ENCODE data around the gene CLN5. TPM values are rescaled to one million over a fixed set of nuclear protein-coding genes. Genes with fewer than 3 reads are reported as not detected.

CLN5 gene
- total and polyA plus RNA-seq, 10 of the 15 experiments (the other 5 are each of a cell fraction or from before 2014, with no cell fraction given): 11.2 to 22.2 (median 13.1) TPM

DNA sequence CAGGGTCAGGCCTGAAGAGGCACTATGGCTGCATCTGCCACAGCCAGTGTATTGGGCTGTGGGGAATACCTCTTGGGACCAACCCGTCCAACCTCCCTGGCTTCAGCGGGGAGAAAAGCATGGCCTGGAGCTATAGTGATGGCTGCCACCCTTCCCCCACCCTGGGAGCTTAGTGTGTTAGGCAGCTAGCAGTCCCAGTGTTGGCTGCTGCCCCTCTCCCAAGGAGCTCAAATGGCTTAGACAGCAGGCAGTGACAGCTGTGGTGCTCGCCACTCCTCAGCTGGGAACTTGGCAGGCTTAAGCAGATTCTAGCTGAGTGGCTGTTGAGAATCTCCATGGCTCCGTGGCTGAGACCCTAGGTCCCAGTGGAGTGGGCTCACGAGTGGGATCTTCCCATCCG is 23.8 kb upstream of the CLN5 start:
- Histone ChIP-seq H3K79me2 (ENCODE audit: control insufficient read depth, insufficient read depth, low read length) (no peaks in the 10 kb centered on the region), H3K4me3 (no peak overlapping the region), H4K20me1 (ENCODE audit: control insufficient read depth, insufficient read depth) (no peaks in the 10 kb centered on the region), H3K4me2 (ENCODE audit: control insufficient read depth, insufficient read depth) (no peak overlapping the region), H2AFZ (ENCODE audit: control insufficient read depth, low read depth, low read length) (no peak overlapping the region), H3K4me1 (ENCODE audit: control insufficient read depth, insufficient read depth, low read length) (no peaks in the 10 kb centered on the region), H3K36me3 (ENCODE audit: control insufficient read depth in 2 of 2, insufficient read depth in 2 of 2, low read length in 1 of 2) (no peaks in the 10 kb centered on the region), H3K9ac (ENCODE audit: control insufficient read depth, insufficient read depth, low read length) (no peak overlapping the region), H3K9me3 (replicated peaks; ENCODE audit: control insufficient read depth, insufficient read depth, low read length) (no peaks in the 10 kb centered on the region), H3K27me3 (replicated peaks in 1 of 2; ENCODE audit: control insufficient read depth in 2 of 2, insufficient read depth in 2 of 2, low read length in 1 of 2) (no peaks in the 10 kb centered on the region), H3K27ac (ENCODE audit: control insufficient read depth, insufficient read depth) (no peak overlapping the region)
- no peak for FAIRE-seq
- ChIA-PET RAD21 (ENCODE audit: unreplicated experiment) (no interaction called here), SMC1A (ENCODE audit: uncharacterized antibody, unreplicated experiment) (no interaction called here), CTCF (interaction anchor here (0.9 kb wide), 1 partner anchor 11 kb away, joined by 3 read pairs; no protein-coding TSS in a partner anchor), POLR2A (no interaction called here)
- TF ChIP-seq MYC (IDR thresholded peaks at IDR 0.05; ENCODE audit: insufficient read depth, insufficient read length, insufficient replicate concordance, low read length, severe bottlenecking): no peak
- TF ChIP-seq, protein P1, sequence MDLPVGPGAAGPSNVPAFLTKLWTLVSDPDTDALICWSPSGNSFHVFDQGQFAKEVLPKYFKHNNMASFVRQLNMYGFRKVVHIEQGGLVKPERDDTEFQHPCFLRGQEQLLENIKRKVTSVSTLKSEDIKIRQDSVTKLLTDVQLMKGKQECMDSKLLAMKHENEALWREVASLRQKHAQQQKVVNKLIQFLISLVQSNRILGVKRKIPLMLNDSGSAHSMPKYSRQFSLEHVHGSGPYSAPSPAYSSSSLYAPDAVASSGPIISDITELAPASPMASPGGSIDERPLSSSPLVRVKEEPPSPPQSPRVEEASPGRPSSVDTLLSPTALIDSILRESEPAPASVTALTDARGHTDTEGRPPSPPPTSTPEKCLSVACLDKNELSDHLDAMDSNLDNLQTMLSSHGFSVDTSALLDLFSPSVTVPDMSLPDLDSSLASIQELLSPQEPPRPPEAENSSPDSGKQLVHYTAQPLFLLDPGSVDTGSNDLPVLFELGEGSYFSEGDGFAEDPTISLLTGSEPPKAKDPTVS (IDR thresholded peaks at IDR 0.05; ENCODE audit: low read depth, low read length): no peak
- TF ChIP-seq, protein P2, sequence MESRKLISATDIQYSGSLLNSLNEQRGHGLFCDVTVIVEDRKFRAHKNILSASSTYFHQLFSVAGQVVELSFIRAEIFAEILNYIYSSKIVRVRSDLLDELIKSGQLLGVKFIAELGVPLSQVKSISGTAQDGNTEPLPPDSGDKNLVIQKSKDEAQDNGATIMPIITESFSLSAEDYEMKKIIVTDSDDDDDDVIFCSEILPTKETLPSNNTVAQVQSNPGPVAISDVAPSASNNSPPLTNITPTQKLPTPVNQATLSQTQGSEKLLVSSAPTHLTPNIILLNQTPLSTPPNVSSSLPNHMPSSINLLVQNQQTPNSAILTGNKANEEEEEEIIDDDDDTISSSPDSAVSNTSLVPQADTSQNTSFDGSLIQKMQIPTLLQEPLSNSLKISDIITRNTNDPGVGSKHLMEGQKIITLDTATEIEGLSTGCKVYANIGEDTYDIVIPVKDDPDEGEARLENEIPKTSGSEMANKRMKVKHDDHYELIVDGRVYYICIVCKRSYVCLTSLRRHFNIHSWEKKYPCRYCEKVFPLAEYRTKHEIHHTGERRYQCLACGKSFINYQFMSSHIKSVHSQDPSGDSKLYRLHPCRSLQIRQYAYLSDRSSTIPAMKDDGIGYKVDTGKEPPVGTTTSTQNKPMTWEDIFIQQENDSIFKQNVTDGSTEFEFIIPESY (IDR thresholded peaks at IDR 0.05): no peak
- TF ChIP-seq EP300 (IDR thresholded peaks at IDR 0.05; ENCODE audit: borderline replicate concordance in 1 of 2, control insufficient read depth in 1 of 2, low read depth in 2 of 2, low read length in 2 of 2): no peak
- no peak for TF ChIP-seq LARP7 (IDR thresholded peaks at IDR 0.05)
- no peak for TF ChIP-seq NRF1 (conservative IDR thresholded peaks at IDR 0.05; ENCODE audit: low read depth, low read length)
- no peak for TF ChIP-seq IKZF2 (IDR thresholded peaks at IDR 0.05)
- TF ChIP-seq, protein P3, sequence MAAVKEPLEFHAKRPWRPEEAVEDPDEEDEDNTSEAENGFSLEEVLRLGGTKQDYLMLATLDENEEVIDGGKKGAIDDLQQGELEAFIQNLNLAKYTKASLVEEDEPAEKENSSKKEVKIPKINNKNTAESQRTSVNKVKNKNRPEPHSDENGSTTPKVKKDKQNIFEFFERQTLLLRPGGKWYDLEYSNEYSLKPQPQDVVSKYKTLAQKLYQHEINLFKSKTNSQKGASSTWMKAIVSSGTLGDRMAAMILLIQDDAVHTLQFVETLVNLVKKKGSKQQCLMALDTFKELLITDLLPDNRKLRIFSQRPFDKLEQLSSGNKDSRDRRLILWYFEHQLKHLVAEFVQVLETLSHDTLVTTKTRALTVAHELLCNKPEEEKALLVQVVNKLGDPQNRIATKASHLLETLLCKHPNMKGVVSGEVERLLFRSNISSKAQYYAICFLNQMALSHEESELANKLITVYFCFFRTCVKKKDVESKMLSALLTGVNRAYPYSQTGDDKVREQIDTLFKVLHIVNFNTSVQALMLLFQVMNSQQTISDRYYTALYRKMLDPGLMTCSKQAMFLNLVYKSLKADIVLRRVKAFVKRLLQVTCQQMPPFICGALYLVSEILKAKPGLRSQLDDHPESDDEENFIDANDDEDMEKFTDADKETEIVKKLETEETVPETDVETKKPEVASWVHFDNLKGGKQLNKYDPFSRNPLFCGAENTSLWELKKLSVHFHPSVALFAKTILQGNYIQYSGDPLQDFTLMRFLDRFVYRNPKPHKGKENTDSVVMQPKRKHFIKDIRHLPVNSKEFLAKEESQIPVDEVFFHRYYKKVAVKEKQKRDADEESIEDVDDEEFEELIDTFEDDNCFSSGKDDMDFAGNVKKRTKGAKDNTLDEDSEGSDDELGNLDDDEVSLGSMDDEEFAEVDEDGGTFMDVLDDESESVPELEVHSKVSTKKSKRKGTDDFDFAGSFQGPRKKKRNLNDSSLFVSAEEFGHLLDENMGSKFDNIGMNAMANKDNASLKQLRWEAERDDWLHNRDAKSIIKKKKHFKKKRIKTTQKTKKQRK (IDR thresholded peaks at IDR 0.05; ENCODE audit: low read depth, low read length): no peak
- TF ChIP-seq FOS (IDR thresholded peaks at IDR 0.05; ENCODE audit: borderline replicate concordance, extremely low read depth, insufficient read length): no peak
- TF ChIP-seq BMI1 (IDR thresholded peaks at IDR 0.05; ENCODE audit: borderline replicate concordance): no peak
- no TSS peak for BruUV-seq (replicated peaks)
- no peak for DNase-seq (ENCODE audit: low read depth, low spot score)
- ATAC-seq: no peak
- in situ Hi-C loops (cut with MboI): no loop called here
- intact Hi-C loops (cut with micrococcal nuclease; ENCODE audit: unreplicated experiment): no loop called here
- WGBS (ENCODE audit: insufficient coverage, insufficient replicate concordance, low lambda C conversion rate, missing lambda C conversion rate): 45% methylated on average over 5 of the region's 6 CpGs
